ENCODE results near the gene DOCK2.
"Not testable (repeated sequence)": the region's sequence is repeated elsewhere in the genome, so short reads cannot be mapped to it uniquely, and the experiment has no call there.

The DOCK2 gene

GRCh38 chr5:169646856-169647255 lies 9.8 kb downstream of the DOCK2 start:
- no peak for DNase-seq

GRCh38 chr5:169647566-169647965 lies 10.5 kb downstream of the DOCK2 start:
- DNase-seq, result no peak

DNA sequence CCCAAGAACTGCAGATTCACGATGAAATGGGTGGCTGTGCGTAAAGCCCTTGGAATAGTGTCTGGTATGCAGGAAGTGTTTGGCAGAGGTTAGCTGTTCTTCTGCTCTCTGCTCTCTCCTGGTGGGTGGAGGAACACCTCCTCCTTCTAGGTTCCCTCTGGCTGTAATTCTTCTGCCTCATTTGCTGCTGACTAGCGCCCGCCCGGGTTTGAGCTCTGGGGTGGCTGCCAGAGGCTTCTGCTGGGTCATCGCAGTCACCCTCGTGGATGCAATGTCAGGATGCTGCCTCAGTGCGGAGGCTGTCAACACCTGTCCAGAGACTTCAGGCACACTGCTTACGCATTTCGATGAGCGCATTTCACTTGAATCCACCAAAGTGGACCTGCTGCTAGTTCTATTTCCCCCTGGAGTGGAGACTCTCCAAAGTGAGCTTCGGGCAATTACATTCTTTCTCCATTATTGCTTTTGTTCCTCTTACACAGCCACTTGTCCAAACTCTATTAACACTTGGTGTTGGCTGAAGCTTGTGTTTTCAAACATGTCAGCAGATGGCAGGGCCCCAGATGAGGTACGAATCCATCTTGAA lies 11.7 kb downstream of the DOCK2 start:
- peak; percentile 18 for DNase-seq

GRCh38 chr5:169649486-169649885 lies 12.4 kb downstream of the DOCK2 start:
- DNase-seq, result peak; percentile 42

DNA sequence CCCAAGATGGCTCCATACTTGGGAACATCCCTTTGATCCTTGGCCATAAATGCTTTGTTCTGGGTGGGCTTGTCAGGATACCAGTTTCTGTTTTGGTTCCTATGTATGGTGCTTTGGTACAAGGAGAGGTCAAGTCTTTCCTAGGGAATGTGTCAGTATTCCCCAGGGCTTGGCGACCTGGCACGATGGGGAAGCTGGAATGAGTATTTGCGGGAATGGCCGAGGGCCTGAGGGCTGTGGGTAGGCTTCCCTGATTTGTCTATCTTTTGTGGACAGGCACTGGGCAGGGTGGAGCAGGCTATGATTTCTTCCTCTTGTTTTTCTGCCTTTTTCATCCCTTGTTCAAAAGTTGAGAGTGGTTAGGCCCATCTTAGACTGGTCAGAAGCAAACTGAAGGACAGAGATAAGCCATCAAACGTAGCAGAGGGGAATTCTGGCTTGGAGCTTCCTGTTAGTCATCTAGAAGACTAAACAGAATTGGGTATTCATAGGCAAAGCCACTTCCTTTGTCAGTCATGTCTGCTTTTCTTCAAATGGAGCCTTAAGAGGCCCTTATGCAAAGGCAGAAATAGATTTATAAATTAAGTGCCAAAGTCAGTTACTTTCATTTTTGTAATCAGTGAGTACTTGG lies 13.7 kb downstream of the DOCK2 start:
- peak; percentile 26 for DNase-seq

- DNase-seq, result no peak
Observed at GRCh38 chr5:169651526-169651925, 14.5 kb downstream of the DOCK2 start.

DNA sequence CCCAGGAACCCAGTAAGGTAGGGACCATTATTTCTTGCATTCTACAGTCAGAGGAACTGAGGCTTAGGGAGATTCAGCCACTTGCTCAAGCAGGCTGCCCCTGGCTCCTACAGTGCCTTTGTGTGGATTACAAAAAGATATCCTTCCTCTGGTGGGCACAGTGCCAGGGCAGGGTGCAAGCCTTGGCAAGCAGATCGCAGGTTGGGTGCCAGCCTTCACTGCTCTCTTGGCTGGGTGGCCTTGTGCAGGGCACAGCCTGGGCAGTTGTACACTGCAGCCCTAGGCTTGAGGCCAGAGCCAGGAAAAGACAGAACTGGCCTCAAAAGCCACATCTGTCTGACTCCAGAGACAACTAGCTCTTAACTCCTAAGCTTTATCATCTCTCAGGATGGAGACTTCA lies 15.0 kb downstream of the DOCK2 start:
- no peak for DNase-seq

- DNase-seq, result no peak
Observed at GRCh38 chr5:169653091-169653490, 16.0 kb downstream of the DOCK2 start.

GRCh38 chr5:169655353-169655752 lies 18.3 kb downstream of the DOCK2 start:
- no peak for DNase-seq

DNA sequence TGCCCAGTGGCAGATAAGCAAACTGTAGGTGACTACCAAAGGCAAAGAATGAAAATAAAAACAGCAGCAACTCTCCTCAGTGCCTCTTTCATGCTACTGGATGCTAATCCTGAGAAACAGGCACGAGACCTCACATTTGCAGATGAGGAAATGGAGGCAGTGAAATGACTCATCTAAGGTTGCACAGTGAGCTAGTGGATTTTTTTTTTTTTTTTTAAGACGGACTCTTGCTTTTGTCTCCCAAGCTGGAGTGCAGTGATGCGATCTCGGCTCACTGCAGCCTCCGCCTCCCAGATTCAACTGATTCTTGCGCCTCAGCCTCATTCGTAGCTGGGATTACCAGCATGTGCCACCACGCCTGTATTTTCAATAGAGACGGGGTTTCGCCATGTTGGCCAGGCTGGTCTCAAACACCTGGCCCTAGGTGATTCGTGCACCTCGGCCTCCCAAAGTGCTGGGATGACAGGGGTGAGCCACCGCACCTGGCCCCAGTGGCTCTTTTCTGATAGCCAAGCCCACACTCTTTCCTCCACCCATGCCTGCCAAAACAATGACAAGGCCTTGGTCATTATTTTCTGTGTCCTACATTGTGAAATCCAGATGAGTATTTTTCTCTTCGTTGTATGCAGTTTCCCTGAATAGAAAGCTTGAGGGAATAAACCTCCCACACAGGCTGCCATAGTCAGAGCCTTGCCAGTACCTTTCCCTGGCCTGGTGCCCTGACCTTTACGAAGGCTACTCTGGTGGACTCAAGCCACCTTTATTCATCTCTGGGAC lies 19.2 kb downstream of the DOCK2 start:
- peak; percentile 17 for DNase-seq

- no peak for DNase-seq
Observed at GRCh38 chr5:169657127-169657526, 20.1 kb downstream of the DOCK2 start.

- not testable (repeated sequence) for DNase-seq
Observed at GRCh38 chr5:169662451-169662850, 25.4 kb downstream of the DOCK2 start.

GRCh38 chr5:169663537-169663936 lies 26.5 kb downstream of the DOCK2 start:
- no peak for DNase-seq

- DNase-seq, result no peak
Observed at GRCh38 chr5:169666365-169666764, 29.3 kb downstream of the DOCK2 start.

GRCh38 chr5:169667896-169668674 lies 31.0 kb downstream of the DOCK2 start:
- DNase-seq, result no peak

- DNase-seq, result no peak
Observed at GRCh38 chr5:169668732-169669131, 31.7 kb downstream of the DOCK2 start.

GRCh38 chr5:169670769-169671525 lies 33.9 kb downstream of the DOCK2 start:
- no peak for DNase-seq

DNA sequence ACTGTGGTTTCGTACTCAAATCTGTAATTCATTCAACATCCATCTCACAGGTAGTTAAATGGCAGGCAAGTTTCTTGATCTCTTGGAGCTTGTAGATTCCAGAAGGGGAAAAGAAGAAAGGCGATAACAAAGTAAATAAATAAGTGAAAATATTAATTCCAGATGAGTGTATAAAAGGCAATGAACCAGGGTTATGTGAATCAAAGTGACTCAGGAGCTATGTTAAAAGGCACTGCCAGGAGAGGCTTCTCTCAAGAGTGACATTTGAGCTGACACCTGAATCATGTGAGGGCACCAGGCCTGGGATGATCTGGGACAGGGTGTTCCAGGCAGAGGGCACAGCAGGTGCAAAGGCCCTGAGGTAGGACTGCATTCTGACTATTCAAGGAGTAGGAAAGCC lies 45.0 kb downstream of the DOCK2 start:
- no peak for DNase-seq

GRCh38 chr5:169686137-169686536 lies 49.1 kb downstream of the DOCK2 start:
- DNase-seq, result peak; percentile 6

DNA sequence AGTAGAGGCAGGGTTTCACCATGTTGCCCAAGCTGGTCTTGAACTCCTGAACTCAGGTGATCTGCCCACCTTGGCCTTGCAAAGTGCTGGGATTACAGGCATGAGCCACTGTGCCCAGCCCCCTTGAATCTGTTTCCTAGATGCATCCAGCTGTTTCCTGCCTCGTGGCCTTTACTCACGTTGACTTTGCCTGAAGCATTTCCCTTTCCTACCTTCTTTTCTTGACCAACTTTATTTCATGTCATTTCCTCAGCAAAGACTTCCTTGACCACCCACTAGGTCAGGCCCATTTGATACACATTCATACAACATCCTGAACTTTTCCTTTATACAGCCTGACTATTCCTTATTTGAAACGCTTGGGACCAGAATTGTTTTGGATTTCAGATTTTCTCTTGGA lies 51.0 kb downstream of the DOCK2 start:
- DNase-seq, result no peak

- DNase-seq, result no peak
Observed at GRCh38 chr5:169691471-169691870, 54.4 kb downstream of the DOCK2 start.

DNA sequence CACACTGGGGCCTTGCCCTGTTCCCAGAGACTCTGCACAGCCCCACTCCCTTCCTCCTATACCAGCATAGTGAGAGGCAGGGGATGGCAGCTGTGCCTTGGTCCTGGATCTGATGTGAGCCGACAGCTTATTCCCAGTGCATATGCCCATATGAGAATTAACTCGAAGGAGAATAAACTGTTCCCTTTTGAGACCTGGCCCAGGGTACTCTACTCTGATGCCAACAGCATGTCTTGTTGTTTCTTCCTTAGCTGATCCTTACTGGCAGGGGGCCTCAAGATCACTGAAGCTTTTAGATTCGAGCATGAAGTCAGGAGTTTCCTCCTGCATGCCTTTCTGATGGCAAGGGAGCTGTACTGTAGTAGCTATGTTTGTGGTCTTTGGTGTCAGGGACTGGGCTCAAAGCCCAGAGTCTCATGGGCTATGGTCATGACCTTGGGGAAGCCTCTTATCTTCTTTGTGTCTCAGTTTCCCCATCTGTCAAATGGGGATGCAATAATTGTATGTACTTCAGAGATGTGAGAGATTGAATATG lies 57.1 kb downstream of the DOCK2 start:
- DNase-seq, result no peak

All from activated CD4-positive, alpha-beta T cell treated with anti-CD3 and anti-CD28 coated beads for 48 hours (primary cell).